Kidney tubule cell (primary cell): ENCODE measurements around the gene MTMR12.
A peak's percentile ranks its signal among the peaks of the same experiment; 100 is the strongest.

Source experiments
- DNase-seq: peaks from one replicate; pipeline ENCODE4 v3.0.0-alpha.2; 2018; ENCODE audit warnings: low spot score

MTMR12 gene

GRCh38 chr5:32193591-32193990, 119.1 kb downstream of the MTMR12 start:
- DNase-seq: peak; percentile 78

DNA sequence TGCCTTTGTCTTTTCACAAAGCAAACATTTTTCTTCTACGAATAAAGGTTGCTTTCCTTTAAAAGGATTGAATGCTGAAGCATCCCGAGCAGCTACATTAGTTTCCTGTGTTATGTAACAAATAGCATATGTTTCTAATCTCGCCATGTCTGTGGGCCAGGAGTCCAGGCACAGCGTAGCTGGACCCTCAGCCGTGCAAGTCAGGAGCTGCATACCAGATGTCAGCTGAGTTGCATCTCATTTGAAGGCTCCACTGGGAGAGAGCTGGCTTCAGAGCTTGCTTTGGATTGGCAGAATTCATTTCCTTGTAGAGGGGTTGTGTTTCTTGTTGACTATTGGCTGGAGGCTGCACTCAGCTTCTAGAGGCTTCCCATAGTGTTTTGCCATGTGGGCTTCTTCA, 122.6 kb downstream of the MTMR12 start:
- DNase-seq: no peak

GRCh38 chr5:32187675-32188074, 125.1 kb downstream of the MTMR12 start:
- no peak for DNase-seq

GRCh38 chr5:32182463-32183063, 130.2 kb downstream of the MTMR12 start:
- DNase-seq: no peak
